GM12801 (cell line): Measurements from ENCODE around the gene TPSD1.

Experiments used
- CTCF ChIP-seq: IDR thresholded peaks from one replicate; pipeline ENCODE4 v1.5.1; 2011; ENCODE audit warnings: control low read depth; ENCODE audit not compliant: insufficient read length; ENCODE audit errors: extremely low read depth

The TPSD1 gene

GRCh38 chr16:1217526-1217925 is 38.3 kb upstream of the TPSD1 start:
- no peak for TF ChIP-seq CTCF

GRCh38 chr16:1218061-1218929 is 37.6 kb upstream of the TPSD1 start:
- TF ChIP-seq CTCF: no peak

- no peak for TF ChIP-seq CTCF
Observed at GRCh38 chr16:1218930-1219611, 36.8 kb upstream of the TPSD1 start.

- TF ChIP-seq CTCF: no peak
Observed at GRCh38 chr16:1220098-1220728, 35.7 kb upstream of the TPSD1 start.

GRCh38 chr16:1220841-1221627 is 34.8 kb upstream of the TPSD1 start:
- TF ChIP-seq CTCF: no peak

GRCh38 chr16:1221628-1222552 is 34.0 kb upstream of the TPSD1 start:
- TF ChIP-seq CTCF: no peak
